VCaP (cell line): ENCODE measurements around the gene SMARCA2.

Experiments used
- H3K27ac ChIP-seq: fragments of 450-650 bp; 2 replicates; pipeline ENCODE4 v1.5.1; 2017
- TF ChIP-seq, protein P1 (sequence below): fragments of 450-650 bp; conservative IDR thresholded peaks from 2 replicates; pipeline ENCODE4 v1.5.1; 2017; ENCODE audit warnings: mild to moderate bottlenecking, moderate library complexity

The SMARCA2 gene

DNA sequence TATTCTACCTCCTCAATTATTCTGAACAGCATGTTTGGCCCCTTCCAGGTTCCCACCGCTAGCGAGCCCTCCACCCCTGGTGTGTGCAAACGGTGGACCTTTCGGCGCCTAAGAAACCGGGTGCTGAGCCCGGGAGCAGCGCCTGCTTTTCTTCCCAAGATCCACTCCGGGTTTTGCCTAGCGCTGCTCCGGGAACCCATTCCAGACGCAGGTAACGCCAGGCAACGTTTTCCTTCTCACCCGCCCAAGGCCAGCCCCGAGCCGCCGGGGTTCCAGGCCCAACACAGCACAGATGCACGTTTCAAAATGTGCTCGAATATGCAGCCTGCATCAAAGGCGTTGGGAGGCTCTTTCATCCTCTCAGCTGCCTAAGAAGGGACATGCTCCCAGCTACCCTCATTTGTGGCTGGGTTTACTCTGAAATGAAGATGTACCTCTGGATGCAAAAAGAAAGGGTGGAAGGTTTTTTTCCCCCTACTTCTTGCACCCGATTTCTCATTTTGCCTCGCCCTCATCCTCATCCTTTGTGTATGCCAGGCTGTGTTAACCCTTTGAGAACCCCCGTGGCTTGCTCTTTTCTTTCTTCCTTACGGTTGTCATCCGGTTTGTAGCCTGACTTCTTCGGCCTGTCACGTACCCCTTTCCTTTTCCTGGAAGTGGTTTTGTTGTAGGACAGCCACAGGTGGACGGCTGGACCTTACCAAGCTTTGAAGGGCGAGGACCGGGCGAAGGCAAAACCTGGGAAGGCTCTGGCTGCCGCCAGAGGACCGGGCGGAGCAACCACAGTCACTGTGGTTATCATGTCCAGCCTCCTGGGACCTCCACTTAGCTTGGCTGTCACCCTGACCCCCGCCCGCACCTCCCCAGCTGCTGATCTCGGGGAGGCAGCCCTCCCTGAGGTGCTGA, 226.9 kb downstream of the SMARCA2 start:
- peak overlapping the region; percentile 60 for H3K27ac ChIP-seq
- TF ChIP-seq, protein P1, sequence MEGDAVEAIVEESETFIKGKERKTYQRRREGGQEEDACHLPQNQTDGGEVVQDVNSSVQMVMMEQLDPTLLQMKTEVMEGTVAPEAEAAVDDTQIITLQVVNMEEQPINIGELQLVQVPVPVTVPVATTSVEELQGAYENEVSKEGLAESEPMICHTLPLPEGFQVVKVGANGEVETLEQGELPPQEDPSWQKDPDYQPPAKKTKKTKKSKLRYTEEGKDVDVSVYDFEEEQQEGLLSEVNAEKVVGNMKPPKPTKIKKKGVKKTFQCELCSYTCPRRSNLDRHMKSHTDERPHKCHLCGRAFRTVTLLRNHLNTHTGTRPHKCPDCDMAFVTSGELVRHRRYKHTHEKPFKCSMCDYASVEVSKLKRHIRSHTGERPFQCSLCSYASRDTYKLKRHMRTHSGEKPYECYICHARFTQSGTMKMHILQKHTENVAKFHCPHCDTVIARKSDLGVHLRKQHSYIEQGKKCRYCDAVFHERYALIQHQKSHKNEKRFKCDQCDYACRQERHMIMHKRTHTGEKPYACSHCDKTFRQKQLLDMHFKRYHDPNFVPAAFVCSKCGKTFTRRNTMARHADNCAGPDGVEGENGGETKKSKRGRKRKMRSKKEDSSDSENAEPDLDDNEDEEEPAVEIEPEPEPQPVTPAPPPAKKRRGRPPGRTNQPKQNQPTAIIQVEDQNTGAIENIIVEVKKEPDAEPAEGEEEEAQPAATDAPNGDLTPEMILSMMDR = no peak

- TF ChIP-seq, protein P1 = no peak
- H3K27ac ChIP-seq = peak overlapping the region; percentile 60; the same call in 1 of the 2 replicates
Observed at GRCh38 chr9:2242831-2243330, 227.7 kb downstream of the SMARCA2 start.
